GM12878 (cell line): ENCODE results near the gene ZNF576. TPM values are rescaled to one million over a fixed set of nuclear protein-coding genes. Genes with fewer than 3 reads are reported as not detected.

ENCODE experiments used
- BCL3 ChIP-seq: IDR thresholded peaks from 2 replicates; pipeline ENCODE4 v1.6.1; 2011; ENCODE audit warnings: borderline replicate concordance, low read depth, mild to moderate bottlenecking, moderate library complexity, low read length; ENCODE audit not compliant: insufficient read depth, poor library complexity, severe bottlenecking
- BMI1 ChIP-seq: fragments of 450-650 bp; IDR thresholded peaks from 2 replicates; pipeline ENCODE4 v1.6.1; 2016; ENCODE audit warnings: mild to moderate bottlenecking, moderate library complexity, borderline replicate concordance
- CREB1 ChIP-seq: IDR thresholded peaks from 2 replicates; pipeline ENCODE4 v1.6.1; 2012; ENCODE audit warnings: low read depth, mild to moderate bottlenecking, inconsistent platforms
- ESRRA ChIP-seq: IDR thresholded peaks from 2 replicates; pipeline ENCODE4 v1.6.1; 2012; ENCODE audit warnings: mild to moderate bottlenecking, low read length, improper control_type of control experiment
- IRF4 ChIP-seq: IDR thresholded peaks from 2 replicates; pipeline ENCODE4 v1.6.1; 2011; ENCODE audit warnings: low read depth, low read length
- KLF5 ChIP-seq: fragments of 450-650 bp; IDR thresholded peaks from 2 replicates; pipeline ENCODE4 v1.6.1; 2014; ENCODE audit warnings: mild to moderate bottlenecking; ENCODE audit not compliant: partially characterized antibody
- MXI1 ChIP-seq: fragments of 150-350 bp; IDR thresholded peaks from 2 replicates; pipeline ENCODE4 v1.6.1; 2011; ENCODE audit warnings: low read depth, mild to moderate bottlenecking, inconsistent platforms, low read length, improper control_type of control experiment
- NR2C2 ChIP-seq: IDR thresholded peaks from 2 replicates; pipeline ENCODE4 v1.6.1; 2011; ENCODE audit warnings: borderline replicate concordance, low read depth; ENCODE audit not compliant: control insufficient read depth, insufficient read length
- NRF1 ChIP-seq: conservative IDR thresholded peaks from 2 replicates; pipeline ENCODE4 v1.6.1; 2011; ENCODE audit warnings: mild to moderate bottlenecking, low read depth, low read length, improper control_type of control experiment
- RAD21 ChIP-seq: IDR thresholded peaks from 2 replicates; pipeline ENCODE4 v1.6.1; 2011; ENCODE audit warnings: mild to moderate bottlenecking, low read depth, low read length, moderate library complexity; ENCODE audit not compliant: insufficient read depth
- RAD51 ChIP-seq: fragments of 450-650 bp; IDR thresholded peaks from 2 replicates; pipeline ENCODE4 v1.6.1; 2016; ENCODE audit warnings: moderate library complexity, mild to moderate bottlenecking, inconsistent platforms
- SIX5 ChIP-seq: IDR thresholded peaks from 2 replicates; pipeline ENCODE4 v1.6.1; 2011; ENCODE audit warnings: mild to moderate bottlenecking, low read depth, low read length, moderate library complexity; ENCODE audit not compliant: severe bottlenecking
- SMAD1 ChIP-seq: fragments of 450-650 bp; IDR thresholded peaks from 2 replicates; pipeline ENCODE4 v1.6.1; 2018; ENCODE audit warnings: mild to moderate bottlenecking, low read depth; ENCODE audit not compliant: partially characterized antibody
- SREBF1 ChIP-seq: IDR thresholded peaks from 2 replicates; pipeline ENCODE4 v1.6.1; 2012; ENCODE audit warnings: mild to moderate bottlenecking, low read length
- STAT1 ChIP-seq: fragments of 450-650 bp; conservative IDR thresholded peaks from 2 replicates; pipeline ENCODE4 v1.6.1; 2014; ENCODE audit warnings: antibody characterized with exemption, mild to moderate bottlenecking
- STAT3 ChIP-seq: IDR thresholded peaks from 2 replicates; pipeline ENCODE4 v1.6.1; 2011; ENCODE audit warnings: low read depth, low read length, improper control_type of control experiment
- TARDBP ChIP-seq: IDR thresholded peaks from 2 replicates; pipeline ENCODE4 v1.6.1; 2016; ENCODE audit warnings: borderline replicate concordance
- YY1 ChIP-seq: IDR thresholded peaks from 2 replicates; pipeline ENCODE4 v1.6.1; 2011; ENCODE audit warnings: low read depth, mild to moderate bottlenecking, low read length
- ZBTB4 ChIP-seq: fragments of 450-650 bp; formaldehyde crosslinking; IDR thresholded peaks from 2 replicates; pipeline ENCODE4 v1.4.0; 2022; ENCODE audit warnings: mild to moderate bottlenecking, moderate library complexity
- ZNF207 ChIP-seq: fragments of 450-650 bp; IDR thresholded peaks from 2 replicates; pipeline ENCODE4 v1.6.1; 2014; ENCODE audit warnings: antibody characterized with exemption, mild to moderate bottlenecking, borderline replicate concordance
- ZNF24 ChIP-seq: fragments of 450-650 bp; IDR thresholded peaks from 2 replicates; pipeline ENCODE4 v1.6.1; 2017; ENCODE audit warnings: antibody characterized with exemption, mild to moderate bottlenecking
- ZNF384 ChIP-seq: IDR thresholded peaks from 2 replicates; pipeline ENCODE4 v1.6.1; 2012; ENCODE audit warnings: low read depth, mild to moderate bottlenecking, low read length, improper control_type of control experiment, borderline replicate concordance
- ZNF687 ChIP-seq: fragments of 450-650 bp; IDR thresholded peaks from 2 replicates; pipeline ENCODE4 v1.6.1; 2017; ENCODE audit warnings: mild to moderate bottlenecking, moderate library complexity
- polyA plus RNA-seq, 11 experiments: library from polyadenylated mRNA; depleted of rRNA in 4 of 11; unstranded in 6 of 11; stranded (reverse) in 5 of 11; fragments of >200 nt; fragmentation: Nextera tagmentation in 4 of 11; fragmentation: Illumina TruSeq in 1 of 11; extraction: Ambion mirVana in 4 of 11; extraction: Trizol in 1 of 11; gene quantifications; 1 replicate in 1 of 11; 2 replicates in 10 of 11; pipeline versions ENCODE4 v1.2.1 to v1.2.3, GENCODE V29; 2011 to 2016; ENCODE audit warnings: inconsistent platforms in 2 of 11, missing spikeins in 2 of 11, low read depth in 1 of 11
- total RNA-seq, 4 experiments: library from RNA; depleted of rRNA in 3 of 4; stranded (reverse); fragments of >200 nt in 3 of 4; fragmentation: Illumina TruSeq in 1 of 4; extraction: Trizol in 1 of 4; gene quantifications; 2 replicates each; pipeline versions ENCODE4 v1.2.1 to v1.2.3, GENCODE V29; 2013 to 2021

Gene ZNF576
- total and polyA plus RNA-seq, 10 of the 15 experiments (the other 5 are each of a cell fraction or from before 2014, with no cell fraction given), result 7.4 to 29.8 (median 14.3) TPM

- TF ChIP-seq CREB1 (peak; percentile 96), SMAD1 (no peak), ESRRA (no peak), STAT3 (no peak), RAD21 (no peak), TARDBP (no peak), BMI1 (peak; percentile 83; the same call in 1 of the 2 replicates), KLF5 (peak; percentile 18), NRF1 (peak; percentile 91), ZBTB4 (CRISPR knock-in tag) (no peak), SREBF1 (no peak), STAT1 (no peak), ZNF24 (no peak), MXI1 (peak; percentile 90), RAD51 (no peak), YY1 (peak; percentile 49; the same call in 1 of the 2 replicates), ZNF384 (no peak), BCL3 (no peak), ZNF207 (peak; percentile 68; the same call in 1 of the 2 replicates), SIX5 (peak; percentile 40), ZNF687 (no peak; the same call in 1 of the 2 replicates), IRF4 (no peak), NR2C2 (no peak)
Measured at GRCh38 chr19:43575156-43575950, 21.0 kb upstream of the ZNF576 start, which contains the start of the genes PINLYP and XRCC1 (continued).
